ENCODE results near the gene NRDC.

GRCh38 chr1:51788938-51789337 lies 89.6 kb downstream of the NRDC start:
- TF ChIP-seq POLR2AphosphoS5 (IDR thresholded peaks at IDR 0.05) (no peak), CTCF (IDR thresholded peaks at IDR 0.05) (no peak), POLR2A (IDR thresholded peaks at IDR 0.05) (no peak), EP300 (IDR thresholded peaks at IDR 0.05) (no peak)

All from suprapubic skin (tissue), 4 donors.